Heart right ventricle (tissue), 16 donors: Measurements from ENCODE around the gene ERCC1. TPM values are rescaled to one million over a fixed set of nuclear protein-coding genes. Genes with fewer than 3 reads are reported as not detected.

Source experiments
- ATAC-seq, 8 donors: fragments of 200-7000 bp; cut with Tn5 transposase; one replicate each; pipeline ENCODE4 v1.9.1; 2020; ENCODE audit warnings: mild to moderate bottlenecking in 8 of 8, moderate library complexity in 8 of 8, moderate number of reproducible peaks in 1 of 8
- DNase-seq, 2 donors: peaks; one replicate each; pipeline ENCODE4 v3.0.0-alpha.2; 2020
- H3K27ac ChIP-seq, 10 donors: fragments of 200-600 bp; sonication (generic) in 2 of 10; one replicate each; pipeline versions ENCODE4 v1.5.0 to v1.8.0; 2020 to 2022; ENCODE audit warnings: mild to moderate bottlenecking in 3 of 10
- H3K27me3 ChIP-seq, 7 donors: fragments of 200-600 bp; one replicate each; pipeline ENCODE4 v1.8.0; 2021 to 2022; ENCODE audit warnings: mild to moderate bottlenecking in 2 of 7
- H3K36me3 ChIP-seq, 9 donors: fragments of 200-600 bp; sonication (generic) in 1 of 9; one replicate each; pipeline versions ENCODE4 v1.5.0 to v1.8.0; 2020 to 2022; ENCODE audit warnings: mild to moderate bottlenecking in 2 of 9
- H3K4me1 ChIP-seq, 9 donors: fragments of 200-600 bp; sonication (generic) in 1 of 9; one replicate each; pipeline versions ENCODE4 v1.5.0 to v1.8.0; 2020 to 2022; ENCODE audit warnings: mild to moderate bottlenecking in 4 of 9
- H3K4me3 ChIP-seq, 10 donors: fragments of 200-600 bp; sonication (generic) in 2 of 10; one replicate each; pipeline versions ENCODE4 v1.5.0 to v1.8.0; 2020 to 2022; ENCODE audit warnings: mild to moderate bottlenecking in 7 of 10, moderate library complexity in 2 of 10
- H3K9me3 ChIP-seq, 11 donors: fragments of 200-600 bp in 10 of 11; sonication (generic) in 2 of 11; one replicate each; pipeline versions ENCODE4 v1.5.0 to v1.8.0; 2013 to 2022; ENCODE audit warnings: mild to moderate bottlenecking in 2 of 11, control low read depth in 1 of 11, moderate library complexity in 1 of 11
- CTCF ChIP-seq, 9 donors: fragments of 200-600 bp; sonication (generic) in 2 of 9; IDR thresholded peaks; one replicate each; pipeline versions ENCODE4 v1.5.0 to v1.8.0; 2021 to 2022; ENCODE audit warnings: antibody characterized with exemption in 9 of 9, mild to moderate bottlenecking in 5 of 9, moderate library complexity in 1 of 9
- WGBS, 2 donors: extraction: QIAGEN DNeasy Blood & Tissue Kit; methylation state at CpG; one replicate each; pipeline ENCODE4 v1.1.7; 2013; ENCODE audit warnings: inconsistent platforms in 1 of 2; 5-methylcytosine and 5-hydroxymethylcytosine counted together
- intact Hi-C, 10 donors: fragments of 100-400 bp; cut with DNase I; formaldehyde crosslinking; loops; one replicate each; pipeline versions ENCODE4 v1.11.1 to v1.14.2; 2022
- polyA plus RNA-seq, 2 donors: library from polyadenylated mRNA; stranded (reverse); fragments of 200-250 nt; gene quantifications; one replicate each; pipeline ENCODE4 v1.2.3, GENCODE V29; 2013
- total RNA-seq, 10 donors: library from RNA; stranded (reverse); fragmentation: NEBNext Ultra II Directional in 3 of 10; extraction: Animal tissue kit (Norgen Biotek cat#: 25700) in 3 of 10; gene quantifications; one replicate each; pipeline versions ENCODE4 v1.2.1 to v1.2.4, GENCODE V29; 2021 to 2023
- donor health status: Arrhythmogenic right ventricular cardiomyopathy.
- donor health status: ischemic (EF 13 %, LVEDD 7.1; RV severe dilation, severe dysfunction).
- donor health status: healthy with polysubstance abuse.
- donor health status: DM: no; HTN: yes; CAD: no.
- donor health status: DM: no; HTN: no; CAD: no.
- donor health status: ischemic (EF 25% LVEDD 6.9; RV normal size, moderate dysfunction).
- donor health status: ischemic (EF 25% LVEDD 5.7; RV mildly dilated, moderate dysfunction).
- donor health status: healthy.
- donor health status: DM: yes; HTN: yes; CAD: no.
- donor health status: Ischemic cardiomyopathy.
- donor health status: ischemic (EF 35%, LVEDD 5.7; RV mildly dilated, moderate dysfunction).
- donor health status: nonischemic (EF 11% LVEDD 7.7; RV severe dilation, severe dysfunction).
- donor health status: DM: yes; HTN: yes; CAD: no.
- donor health status: PGD.
- donor health status: ischemic (EF 29% LVEDD 5.4; RV normal size, mild dysfunction).
- donor health status: nonischemic (EF 23%, LVEDD 6.1; RV moderate dilation, normal function).

The ERCC1 gene
- total and polyA plus RNA-seq, 12 donors: 113 to 194 (median 143) TPM

GRCh38 chr19:45443462-45444317 lies 20.0 kb upstream of the ERCC1 start:
- H3K9me3 ChIP-seq: no peaks in the 10 kb centered on the region
- H3K4me3 ChIP-seq: peak overlapping the region in 9 of 10 donors; percentile 27 to 58 (median 49)
- no peak for TF ChIP-seq CTCF (IDR thresholded peaks at IDR 0.05)
- 0 to 1% methylated on average over 45 to 49 of the region's 49 CpGs for WGBS, 2 donors
- H3K36me3 ChIP-seq: no peaks in the 10 kb centered on the region
- DNase-seq (peak; percentile 97 to 99), ATAC-seq (peak; percentile 82 to 94 (median 88))
- intact Hi-C loops: loop anchor here in 2 of 10 donors (2.0 to 10.0 kb wide), 3 partner anchors 25 to 201 kb away; partner anchors contain the start of gene GPR4 (in 1 of the 2)
- H3K4me1 ChIP-seq: peaks cover 0 to 50% (median 33%) of the 10 kb centered on the region in 9 donors
- peak overlapping the region; percentile 76 to 96 (median 88) for H3K27ac ChIP-seq
- no peaks in the 10 kb centered on the region for H3K27me3 ChIP-seq

- peak overlapping the region in 9 of 10 donors; percentile 76 to 96 (median 89) for H3K27ac ChIP-seq
- TF ChIP-seq CTCF (IDR thresholded peaks at IDR 0.05): no peak
- H3K4me1 ChIP-seq: peaks cover 0 to 49% (median 33%) of the 10 kb centered on the region in 9 donors
- intact Hi-C loops: loop anchor here in 2 of 10 donors (2.0 to 10.0 kb wide), 3 partner anchors 26 to 202 kb away; partner anchors contain the start of gene GPR4 (in 1 of the 2)
- no peaks in the 10 kb centered on the region for H3K36me3 ChIP-seq
- 11 to 13% methylated on average over 15 of the region's 15 CpGs for WGBS, 2 donors
- no peaks in the 10 kb centered on the region for H3K9me3 ChIP-seq
- DNase-seq (peak in 1 of 2 donors; percentile 50), ATAC-seq (peak in 3 of 8 donors; percentile 0 to 4 (median 1))
- H3K4me3 ChIP-seq: peak overlapping the region in 9 of 10 donors; percentile 27 to 58 (median 49)
- H3K27me3 ChIP-seq: no peaks in the 10 kb centered on the region
Observed at GRCh38 chr19:45442778-45443461, 19.2 kb upstream of the ERCC1 start.

- peaks cover 0 to 49% (median 33%) of the 10 kb centered on the region in 9 donors for H3K4me1 ChIP-seq
- H3K9me3 ChIP-seq: no peaks in the 10 kb centered on the region
- H3K36me3 ChIP-seq: no peaks in the 10 kb centered on the region
- WGBS, 2 donors: 77 to 78% methylated on average over 2 of the region's 2 CpGs
- no peaks in the 10 kb centered on the region for H3K27me3 ChIP-seq
- TF ChIP-seq CTCF (IDR thresholded peaks at IDR 0.05): no peak
- intact Hi-C loops: loop anchor here in 2 of 10 donors (2.0 to 10.0 kb wide), 3 partner anchors 26 to 202 kb away; partner anchors contain the start of gene GPR4 (in 1 of the 2)
- H3K4me3 ChIP-seq: no peak overlapping the region
- DNase-seq: no peak
- peak overlapping the region in 9 of 10 donors; percentile 76 to 96 (median 89) for H3K27ac ChIP-seq
- no peak for ATAC-seq
Observed at GRCh38 chr19:45442408-45442777, 18.7 kb upstream of the ERCC1 start.
